Chondrocyte (in vitro differentiated cells): Measurements from ENCODE around the gene ESRRG. TPM values are rescaled to one million over a fixed set of nuclear protein-coding genes. Genes with fewer than 3 reads are reported as not detected.

Experiments
- DNase-seq: peaks from one replicate; pipeline ENCODE4 v3.0.0; 2021; ENCODE audit warnings: mixed read lengths, low spot score
- H3K27ac Mint-ChIP-seq: one replicate; pipeline ENCODE4 v1.8.0; 2021; ENCODE audit warnings: mild to moderate bottlenecking, moderate library complexity, mixed read lengths; ENCODE audit not compliant: unreplicated experiment
- H3K27me3 Mint-ChIP-seq: 2 replicates; pipeline ENCODE4 v1.8.0; 2021; ENCODE audit warnings: low read depth, mixed read lengths
- H3K36me3 Mint-ChIP-seq: 2 replicates; pipeline ENCODE4 v1.8.0; 2021; ENCODE audit warnings: low read depth, mixed read lengths
- H3K4me1 Mint-ChIP-seq: 2 replicates; pipeline ENCODE4 v1.8.0; 2021; ENCODE audit warnings: low read depth, mild to moderate bottlenecking, mixed read lengths
- H3K4me3 Mint-ChIP-seq: one replicate; pipeline ENCODE4 v1.8.0; 2021; ENCODE audit warnings: mild to moderate bottlenecking, moderate library complexity, mixed read lengths; ENCODE audit not compliant: unreplicated experiment
- H3K9me3 Mint-ChIP-seq: 2 replicates; pipeline ENCODE4 v1.8.0; 2021; ENCODE audit warnings: low read depth, mixed read lengths
- CTCF ChIP-seq: fragments of 200-600 bp; sonication (generic); IDR thresholded peaks from 2 replicates; pipeline ENCODE4 v1.5.0; 2021; ENCODE audit warnings: antibody characterized with exemption, mild to moderate bottlenecking, moderate library complexity
- total RNA-seq: library from RNA; stranded (reverse); gene quantifications from 3 replicates; pipeline ENCODE4 v1.2.1, GENCODE V29; 2021

Gene ESRRG
- total RNA-seq, 1 donor from 2014 or later = not detected

GRCh38 chr1:216641669-216642460 is 81.4 kb downstream of the ESRRG start:
- Mint-ChIP-seq H3K27ac (no peak overlapping the region), H3K4me3 (no peak overlapping the region), H3K4me1 (no peaks in the 10 kb centered on the region), H3K9me3 (no peaks in the 10 kb centered on the region), H3K27me3 (peaks cover 13% of the 10 kb centered on the region), H3K36me3 (no peaks in the 10 kb centered on the region)
- no peak for DNase-seq
- no peak for TF ChIP-seq CTCF

- no peaks in the 10 kb centered on the region for H3K4me1 Mint-ChIP-seq
- no peak overlapping the region for H3K4me3 Mint-ChIP-seq
- no peak for TF ChIP-seq CTCF
- no peak overlapping the region for H3K27ac Mint-ChIP-seq
- H3K9me3 Mint-ChIP-seq = no peaks in the 10 kb centered on the region
- H3K27me3 Mint-ChIP-seq = peaks cover 16% of the 10 kb centered on the region
- no peaks in the 10 kb centered on the region for H3K36me3 Mint-ChIP-seq
- no peak for DNase-seq
These were observed 83.1 kb downstream of the ESRRG start for GRCh38 chr1:216640100-216640499.

GRCh38 chr1:216632980-216633379 is 90.2 kb downstream of the ESRRG start:
- peaks cover 26% of the 10 kb centered on the region for H3K27me3 Mint-ChIP-seq
- no peaks in the 10 kb centered on the region for H3K4me1 Mint-ChIP-seq
- no peak overlapping the region for H3K4me3 Mint-ChIP-seq
- no peaks in the 10 kb centered on the region for H3K9me3 Mint-ChIP-seq
- H3K27ac Mint-ChIP-seq = no peak overlapping the region
- DNase-seq = no peak
- no peak for TF ChIP-seq CTCF
- H3K36me3 Mint-ChIP-seq = no peaks in the 10 kb centered on the region

- no peak overlapping the region for H3K27ac Mint-ChIP-seq
- H3K4me3 Mint-ChIP-seq = no peak overlapping the region
- no peaks in the 10 kb centered on the region for H3K36me3 Mint-ChIP-seq
- DNase-seq = no peak
- no peaks in the 10 kb centered on the region for H3K4me1 Mint-ChIP-seq
- H3K27me3 Mint-ChIP-seq = peaks cover 23% of the 10 kb centered on the region
- no peak for TF ChIP-seq CTCF
- H3K9me3 Mint-ChIP-seq = no peaks in the 10 kb centered on the region
These were observed 92.7 kb downstream of the ESRRG start for GRCh38 chr1:216630532-216630931.

GRCh38 chr1:216627252-216627651 is 96.0 kb downstream of the ESRRG start:
- no peaks in the 10 kb centered on the region for H3K36me3 Mint-ChIP-seq
- DNase-seq = no peak
- H3K27me3 Mint-ChIP-seq = peaks cover 8% of the 10 kb centered on the region
- H3K27ac Mint-ChIP-seq = no peak overlapping the region
- H3K9me3 Mint-ChIP-seq = no peaks in the 10 kb centered on the region
- no peak for TF ChIP-seq CTCF
- H3K4me3 Mint-ChIP-seq = no peak overlapping the region
- H3K4me1 Mint-ChIP-seq = no peaks in the 10 kb centered on the region
